GM18867 (cell line): ENCODE results near the gene NPNT.

Experiments
- ATAC-seq: cut with Tn5 transposase; IDR thresholded peaks from one replicate; pipeline ENCODE4 v1.9.1; 2021; ENCODE audit warnings: mild to moderate bottlenecking, moderate library complexity; ENCODE audit not compliant: unreplicated experiment

NPNT gene

GRCh38 chr4:106017975-106018374 lies 122.7 kb downstream of the NPNT start:
- no peak for ATAC-seq

DNA sequence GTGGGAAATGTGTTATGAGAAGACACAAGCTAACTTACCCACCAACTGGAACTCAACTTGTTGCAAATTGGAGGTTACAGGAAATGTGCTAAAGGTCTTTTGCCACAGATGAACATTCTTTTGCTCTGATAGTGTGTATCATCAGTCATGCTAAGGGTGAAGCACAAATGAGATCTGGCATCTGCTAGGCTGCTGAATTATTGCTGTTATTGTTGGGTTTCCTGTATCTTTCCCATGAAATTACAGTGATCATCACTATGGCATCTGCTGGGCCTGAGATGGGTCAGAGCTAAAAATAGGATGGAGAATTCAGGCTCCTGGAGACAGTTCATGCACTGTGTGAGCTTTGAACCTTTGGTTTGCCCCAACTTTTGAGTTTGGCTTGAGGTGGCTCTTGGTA lies 124.5 kb downstream of the NPNT start:
- no peak for ATAC-seq
